ENCODE results near the gene ST6GALNAC5. TPM values are rescaled to one million over a fixed set of nuclear protein-coding genes. Genes with fewer than 3 reads are reported as not detected.

Gene ST6GALNAC5
- total and polyA plus RNA-seq, 2 of the 13 experiments (the other 11 are each of a cell fraction or from before 2014, with no cell fraction given), result not detected

GRCh38 chr1:77021732-77022131, 154.5 kb downstream of the ST6GALNAC5 start:
- no peaks in the 10 kb centered on the region for H4K20me1 ChIP-seq (ENCODE audit: insufficient read depth, low read length)
- in situ Hi-C loops (cut with HindIII; ENCODE audit: extremely low pct_ligation_motif_present, low pct_unique_long_range_greater_than_20kb) (no loop called here), intact Hi-C loops (cut with micrococcal nuclease; ENCODE audit: unreplicated experiment) (no loop called here)
- H3K9me3 ChIP-seq (ENCODE audit: low read length), result no peaks in the 10 kb centered on the region
- H3K27ac ChIP-seq (ENCODE audit: extremely low read length, insufficient read depth, low read length), result no peak overlapping the region
- no peak overlapping the region for H3K9ac ChIP-seq (ENCODE audit: insufficient read depth, low read depth, low read length)
- no peaks in the 10 kb centered on the region for H3K79me2 ChIP-seq (ENCODE audit: insufficient read depth, low read length)
- H3K27me3 ChIP-seq (ENCODE audit: control insufficient read depth in 1 of 2, insufficient read depth in 2 of 2, low read length in 2 of 2), result no peaks in the 10 kb centered on the region
- no peak overlapping the region for H3K4me2 ChIP-seq (ENCODE audit: low read depth, low read length)
- FAIRE-seq, result no peak
- H3K36me3 ChIP-seq (replicated peaks in 1 of 2; ENCODE audit: control insufficient read depth in 1 of 2, insufficient read depth in 2 of 2, low read length in 2 of 2), result no peaks in the 10 kb centered on the region
- DNase-seq (ENCODE audit: low spot score), result no peak
- POLR2A ChIA-PET, result no interaction called here
- no peak overlapping the region for H3K4me3 ChIP-seq (replicated peaks in 1 of 3; ENCODE audit: insufficient read depth in 1 of 3, low read depth in 2 of 3, low read length in 3 of 3)
- ATAC-seq, result no peak
- no TSS peak for BruUV-seq (replicated peaks)
- no peak overlapping the region for H2AFZ ChIP-seq (ENCODE audit: low read length)
- H3K4me1 ChIP-seq (ENCODE audit: insufficient read depth, low read length), result no peaks in the 10 kb centered on the region
- WGBS (ENCODE audit: low lambda C conversion rate), result 0% methylated on average over 2 of the region's 2 CpGs
- CTCF ChIA-PET (ENCODE audit: low intra/inter-chr PET ratio, low total read pairs), result no interaction called here
- TF ChIP-seq ZNF644 (CRISPR knock-in tag; IDR thresholded peaks at IDR 0.05; ENCODE audit: low read depth) (no peak), ZNF609 (CRISPR knock-in tag; IDR thresholded peaks at IDR 0.05; ENCODE audit: borderline replicate concordance) (no peak), ZMYM4 (CRISPR knock-in tag; IDR thresholded peaks at IDR 0.05) (no peak), NCOR1 (IDR thresholded peaks at IDR 0.05; ENCODE audit: borderline replicate concordance, low read length) (no peak), KIAA2018 (CRISPR knock-in tag; IDR thresholded peaks at IDR 0.05; ENCODE audit: borderline replicate concordance) (no peak), ZNF432 (CRISPR knock-in tag; IDR thresholded peaks at IDR 0.05; ENCODE audit: borderline replicate concordance) (no peak), ZNF446 (CRISPR knock-in tag; IDR thresholded peaks at IDR 0.05) (no peak), YY1 (IDR thresholded peaks at IDR 0.05; ENCODE audit: insufficient read depth, insufficient replicate concordance, low read depth, low read length) (no peak), MXD1 (CRISPR knock-in tag; IDR thresholded peaks at IDR 0.05) (no peak)

Data from HepG2 (cell line).